Germinal center (tissue), 1 donor: ENCODE measurements around the gene FBXL3.
"Not testable (repeated sequence)": the region's sequence is repeated elsewhere in the genome, so short reads cannot be mapped to it uniquely, and the experiment has no call there.

Experiments
- DNase-seq: peaks from one replicate; pipeline ENCODE4 v3.0.0; 2012; ENCODE audit warnings: mixed read lengths, low spot score

FBXL3 gene

GRCh38 chr13:77026255-77026860 is 601 bp downstream of the FBXL3 start:
- DNase-seq: peak; percentile 77

- DNase-seq: no peak
Measured at GRCh38 chr13:77022341-77022740, 4.6 kb downstream of the FBXL3 start.

GRCh38 chr13:77019756-77020155 is 7.2 kb downstream of the FBXL3 start:
- DNase-seq: no peak

GRCh38 chr13:77016888-77017623 is 9.9 kb downstream of the FBXL3 start:
- no peak for DNase-seq

- no peak for DNase-seq
Measured at GRCh38 chr13:77016251-77016812, 10.6 kb downstream of the FBXL3 start.

- DNase-seq: no peak
Measured at GRCh38 chr13:77014906-77015685, 11.9 kb downstream of the FBXL3 start.

GRCh38 chr13:77013853-77014542 is 13.0 kb downstream of the FBXL3 start:
- DNase-seq: no peak

- DNase-seq: not testable (repeated sequence)
Measured at GRCh38 chr13:77009719-77010118, 17.2 kb downstream of the FBXL3 start.

- DNase-seq: no peak
Measured at GRCh38 chr13:77009011-77009410, 17.9 kb downstream of the FBXL3 start.

GRCh38 chr13:77008337-77008736 is 18.6 kb downstream of the FBXL3 start:
- not testable (repeated sequence) for DNase-seq

- no peak for DNase-seq
Measured at GRCh38 chr13:77002590-77003190, 24.3 kb downstream of the FBXL3 start.

GRCh38 chr13:77001963-77002587 is 24.9 kb downstream of the FBXL3 start:
- no peak for DNase-seq

GRCh38 chr13:77001540-77001939 is 25.4 kb downstream of the FBXL3 start:
- DNase-seq: no peak

GRCh38 chr13:77000475-77000874 is 26.5 kb downstream of the FBXL3 start:
- DNase-seq: no peak

GRCh38 chr13:76994281-76994680 is 32.7 kb downstream of the FBXL3 start:
- no peak for DNase-seq

- no peak for DNase-seq
Measured at GRCh38 chr13:76993473-76993872, 33.5 kb downstream of the FBXL3 start.

- DNase-seq: no peak
Measured at GRCh38 chr13:76993021-76993420, 33.9 kb downstream of the FBXL3 start.

- DNase-seq: no peak
Measured at GRCh38 chr13:76992548-76993001, 34.4 kb downstream of the FBXL3 start.

GRCh38 chr13:76991796-76992547 is 35.0 kb downstream of the FBXL3 start, which contains the start of gene CLN5:
TSS of gene CLN5 (plus strand) at chr13:76992081. CDS start at chr13:76992099, 18 bp downstream.
- DNase-seq: peak; percentile 95

- DNase-seq: peak; percentile 48
Measured at GRCh38 chr13:76991432-76991795, 35.5 kb downstream of the FBXL3 start.
